Tongue (tissue), 2 donors: ENCODE data around the gene SH3GL1. TPM values are rescaled to one million over a fixed set of nuclear protein-coding genes. Genes with fewer than 3 reads are reported as not detected.
A peak's percentile ranks its signal among the peaks of the same experiment; 100 is the strongest.

Experiments used
- DNase-seq: peaks from one replicate; pipeline ENCODE4 v3.0.0-alpha.2; 2015
- total RNA-seq: library from RNA; depleted of rRNA; stranded (reverse); fragments of >200 nt; gene quantifications from one replicate; pipeline ENCODE4 v1.2.3, GENCODE V29; 2014

The SH3GL1 gene
- total RNA-seq, 1 donor from 2014 or later = 37.6 TPM

GRCh38 chr19:4431808-4432674 lies 31.7 kb upstream of the SH3GL1 start:
- DNase-seq = peak; percentile 68

GRCh38 chr19:4431296-4431695 lies 30.9 kb upstream of the SH3GL1 start:
- no peak for DNase-seq

GRCh38 chr19:4430760-4431159 lies 30.4 kb upstream of the SH3GL1 start:
- DNase-seq = no peak

GRCh38 chr19:4429771-4430171 lies 29.4 kb upstream of the SH3GL1 start:
- DNase-seq = peak; percentile 30

GRCh38 chr19:4429256-4429655 lies 28.9 kb upstream of the SH3GL1 start:
- DNase-seq = no peak

GRCh38 chr19:4428326-4428975 lies 28.1 kb upstream of the SH3GL1 start:
- DNase-seq = no peak

- no peak for DNase-seq
These were observed 25.2 kb upstream of the SH3GL1 start for GRCh38 chr19:4425537-4425936.

GRCh38 chr19:4423416-4424126 lies 23.2 kb upstream of the SH3GL1 start:
- no peak for DNase-seq

- DNase-seq = no peak
These were observed 15.9 kb upstream of the SH3GL1 start for GRCh38 chr19:4416268-4416667.

- DNase-seq = peak; percentile 56
These were observed 15.0 kb upstream of the SH3GL1 start for GRCh38 chr19:4415352-4415751.

GRCh38 chr19:4414800-4415321 lies 14.5 kb upstream of the SH3GL1 start:
- DNase-seq = peak; percentile 67

- DNase-seq = no peak
These were observed 13.9 kb upstream of the SH3GL1 start for GRCh38 chr19:4414144-4414799.

GRCh38 chr19:4413588-4413987 lies 13.2 kb upstream of the SH3GL1 start:
- no peak for DNase-seq

GRCh38 chr19:4409123-4409933 lies 9.0 kb upstream of the SH3GL1 start:
- DNase-seq = no peak

GRCh38 chr19:4406626-4407025 lies 6.3 kb upstream of the SH3GL1 start:
- DNase-seq = no peak

- no peak for DNase-seq
These were observed 5.6 kb upstream of the SH3GL1 start for GRCh38 chr19:4405977-4406376.

GRCh38 chr19:4403005-4403761 lies 2.8 kb upstream of the SH3GL1 start:
- no peak for DNase-seq

- peak; percentile 100 for DNase-seq
These were observed 2.0 kb upstream of the SH3GL1 start, which contains the start of gene CHAF1A for GRCh38 chr19:4402171-4403004. CHAF1A (plus strand) TSS chr19:4402640; CDS start chr19:4402763, 123 bp downstream.

GRCh38 chr19:4401769-4402170 lies 1.4 kb upstream of the SH3GL1 start:
- no peak for DNase-seq

- DNase-seq = peak; percentile 58
These were observed 574 bp downstream of the SH3GL1 start for GRCh38 chr19:4399812-4400134.
